Left lung (tissue), 10 donors: ENCODE measurements around the gene SALL2. TPM values are rescaled to one million over a fixed set of nuclear protein-coding genes. Genes with fewer than 3 reads are reported as not detected.

Source experiments
- ATAC-seq: fragments of 200-7000 bp; cut with Tn5 transposase; one replicate; pipeline ENCODE4 v1.9.1; 2020; ENCODE audit warnings: moderate library complexity
- DNase-seq, 4 donors: peaks; one replicate each; pipeline ENCODE4 v3.0.0-alpha.2; 2013 to 2020
- H3K27ac ChIP-seq, 2 donors: fragments of 200-600 bp; sonication (generic) in 1 of 2; one replicate each; pipeline versions ENCODE4 v1.5.0 to v1.8.0; 2020 to 2021
- H3K27me3 ChIP-seq, 2 donors: fragments of 200-600 bp; sonication (generic) in 1 of 2; one replicate each; pipeline versions ENCODE4 v1.5.0 to v1.8.0; 2020 to 2021
- H3K36me3 ChIP-seq, 2 donors: fragments of 200-600 bp; sonication (generic) in 1 of 2; one replicate each; pipeline versions ENCODE4 v1.5.0 to v1.8.0; 2020 to 2021
- H3K4me1 ChIP-seq, 2 donors: fragments of 200-600 bp; one replicate each; pipeline ENCODE4 v1.8.0; 2021
- H3K4me3 ChIP-seq, 2 donors: fragments of 200-600 bp; sonication (generic) in 1 of 2; one replicate each; pipeline versions ENCODE4 v1.5.0 to v1.8.0; 2020 to 2021; ENCODE audit warnings: mild to moderate bottlenecking in 1 of 2
- H3K9me3 ChIP-seq, 2 donors: fragments of 200-600 bp; sonication (generic) in 1 of 2; one replicate each; pipeline versions ENCODE4 v1.5.0 to v1.8.0; 2020 to 2021
- intact Hi-C, 2 donors: fragments of 100-400 bp; cut with DNase I; formaldehyde crosslinking; loops; one replicate each; pipeline versions ENCODE4 v1.11.2 to v1.14.2; 2022
- polyA plus RNA-seq, 6 donors: library from polyadenylated mRNA; unstranded; fragments of 120-200 nt; gene quantifications; one replicate each; pipeline ENCODE4 v1.2.1, GENCODE V29; 2013; ENCODE audit not compliant: insufficient read length in 6 of 6
- total RNA-seq, 2 donors: library from RNA; stranded (reverse); fragmentation: NEBNext Ultra II Directional; extraction: Animal tissue kit (Norgen Biotek cat#: 25700); gene quantifications; one replicate each; pipeline ENCODE4 v1.2.1, GENCODE V29; 2021
- TF ChIP-seq, protein P1 (sequence below), 2 donors: fragments of 200-600 bp; sonication (generic) in 1 of 2; IDR thresholded peaks; one replicate each; pipeline versions ENCODE4 v1.5.0 to v1.8.0; 2021; ENCODE audit warnings: antibody characterized with exemption in 2 of 2
- donor health status: DM: no; HTN: yes; CAD: no.
- donor health status: DM: no; HTN: no; CAD: no.

SALL2 gene
- total and polyA plus RNA-seq, 8 donors, result 7.6 to 44.9 (median 36.1) TPM

GRCh38 chr14:21514341-21514740 lies 11.8 kb downstream of the SALL2 start:
- Histone ChIP-seq H3K27ac (no peak overlapping the region), H3K36me3 (no peaks in the 10 kb centered on the region), H3K4me3 (no peak overlapping the region), H3K4me1 (peaks cover 9 to 12% of the 10 kb centered on the region in 2 donors), H3K9me3 (no peaks in the 10 kb centered on the region), H3K27me3 (no peaks in the 10 kb centered on the region)
- ATAC-seq (no peak), DNase-seq (no peak)
- TF ChIP-seq, protein P1, sequence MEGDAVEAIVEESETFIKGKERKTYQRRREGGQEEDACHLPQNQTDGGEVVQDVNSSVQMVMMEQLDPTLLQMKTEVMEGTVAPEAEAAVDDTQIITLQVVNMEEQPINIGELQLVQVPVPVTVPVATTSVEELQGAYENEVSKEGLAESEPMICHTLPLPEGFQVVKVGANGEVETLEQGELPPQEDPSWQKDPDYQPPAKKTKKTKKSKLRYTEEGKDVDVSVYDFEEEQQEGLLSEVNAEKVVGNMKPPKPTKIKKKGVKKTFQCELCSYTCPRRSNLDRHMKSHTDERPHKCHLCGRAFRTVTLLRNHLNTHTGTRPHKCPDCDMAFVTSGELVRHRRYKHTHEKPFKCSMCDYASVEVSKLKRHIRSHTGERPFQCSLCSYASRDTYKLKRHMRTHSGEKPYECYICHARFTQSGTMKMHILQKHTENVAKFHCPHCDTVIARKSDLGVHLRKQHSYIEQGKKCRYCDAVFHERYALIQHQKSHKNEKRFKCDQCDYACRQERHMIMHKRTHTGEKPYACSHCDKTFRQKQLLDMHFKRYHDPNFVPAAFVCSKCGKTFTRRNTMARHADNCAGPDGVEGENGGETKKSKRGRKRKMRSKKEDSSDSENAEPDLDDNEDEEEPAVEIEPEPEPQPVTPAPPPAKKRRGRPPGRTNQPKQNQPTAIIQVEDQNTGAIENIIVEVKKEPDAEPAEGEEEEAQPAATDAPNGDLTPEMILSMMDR (IDR thresholded peaks at IDR 0.05), result no peak
- intact Hi-C loops, result no loop called here

DNA sequence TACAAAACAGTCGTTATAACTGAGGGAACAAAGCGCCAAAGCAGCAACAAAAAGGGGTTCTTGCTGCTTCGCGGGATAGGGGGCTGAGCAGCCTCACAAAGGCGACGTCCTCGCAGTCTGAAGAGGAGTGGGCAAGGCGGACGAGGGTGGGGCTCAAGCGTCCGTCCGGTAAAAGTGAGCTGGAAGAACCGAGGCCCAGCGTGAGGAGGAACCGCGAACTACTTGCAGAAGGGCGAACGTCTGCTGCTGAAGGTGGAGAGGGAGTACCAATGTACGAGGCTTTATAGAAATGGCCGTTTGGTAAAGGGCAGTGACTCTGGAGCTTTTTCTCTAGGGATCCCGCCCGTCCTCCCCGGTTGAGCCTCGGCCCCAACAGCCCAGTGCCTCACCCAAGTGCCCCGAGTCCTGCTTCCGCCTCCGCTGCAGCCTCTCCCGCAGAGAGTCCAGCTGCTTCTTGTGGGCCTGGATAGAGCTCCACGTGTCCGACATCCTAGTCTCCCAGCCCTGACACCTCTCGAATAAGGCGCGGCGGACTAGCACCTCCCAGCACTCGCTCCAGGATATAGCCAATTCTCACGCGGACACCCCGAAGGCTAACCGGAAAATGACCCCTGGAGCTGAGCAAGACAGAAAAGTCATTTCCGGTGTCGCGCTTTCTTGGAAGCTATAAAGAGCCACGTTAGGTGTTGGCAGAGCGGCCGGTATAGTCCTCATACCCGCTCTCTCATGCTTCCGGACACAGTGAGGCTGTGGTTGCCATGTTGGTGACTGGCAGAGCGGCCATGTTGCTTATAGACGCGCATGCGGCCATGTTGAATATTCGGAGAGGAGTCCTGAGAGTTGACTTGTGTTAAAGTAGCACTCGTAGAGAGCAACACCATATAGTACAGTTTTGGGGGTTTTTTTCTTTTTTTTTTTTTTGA lies 15.2 kb downstream of the SALL2 start, which contains the start of gene METTL3:
Gene METTL3 (minus strand): TSS at position 606 of the 923 bp plus-strand sequence. CDS start 117 bp downstream, at position 489.
- TF ChIP-seq, protein P1 (IDR thresholded peaks at IDR 0.05), result no peak
- no peaks in the 10 kb centered on the region for H3K9me3 ChIP-seq
- H3K27me3 ChIP-seq, result no peaks in the 10 kb centered on the region
- intact Hi-C loops, result no loop called here
- peaks cover 0 to 24% of the 10 kb centered on the region in 2 donors for H3K36me3 ChIP-seq
- H3K27ac ChIP-seq, result peak within 1 kb of the TSS; percentile 85 to 88
- peaks cover 10 to 31% of the 10 kb centered on the region in 2 donors for H3K4me1 ChIP-seq
- DNase-seq, result peak; percentile 95 to 99 (median 98)
- H3K4me3 ChIP-seq, result peak within 1 kb of the TSS; percentile 63 to 68
- ATAC-seq, result peak; percentile 99

DNA sequence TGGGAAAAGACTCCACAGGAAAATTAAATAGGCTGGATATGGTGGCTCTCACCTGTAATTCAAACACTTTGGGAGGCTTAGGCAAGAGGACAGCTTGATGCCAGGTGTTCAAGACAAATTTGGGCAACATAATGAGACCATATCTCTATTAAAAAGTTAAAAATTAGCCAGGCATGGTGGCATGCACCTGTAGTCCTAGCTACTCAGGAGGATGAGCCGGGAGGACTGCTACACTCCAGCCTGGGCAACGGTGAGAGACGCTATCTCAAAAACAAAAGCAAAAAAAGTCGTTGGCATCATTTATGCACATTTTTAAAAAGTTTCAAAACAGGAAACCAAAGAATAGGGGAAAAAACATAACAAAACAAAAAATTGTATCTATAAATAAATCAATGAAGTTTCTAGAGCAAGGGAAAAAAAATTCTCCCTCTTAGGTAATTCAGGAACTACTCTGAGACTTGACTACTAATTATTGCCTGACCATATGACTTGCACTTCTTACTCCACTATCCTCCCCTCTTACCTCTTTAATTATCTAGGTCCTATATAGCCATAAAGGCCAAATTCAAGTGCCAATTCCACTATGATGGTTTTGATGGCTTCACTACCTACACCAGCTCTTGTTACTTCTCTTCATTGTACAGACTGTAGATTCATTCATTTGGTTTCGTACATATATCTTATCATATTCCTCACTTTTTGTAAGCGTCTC lies 16.6 kb downstream of the SALL2 start:
- H3K4me3 ChIP-seq, result peak overlapping the region; percentile 63 to 68
- intact Hi-C loops, result no loop called here
- ATAC-seq, result no peak

GRCh38 chr14:21506557-21506956 lies 19.6 kb downstream of the SALL2 start:
- Histone ChIP-seq H3K27me3 (no peaks in the 10 kb centered on the region), H3K36me3 (peaks cover 0 to 49% of the 10 kb centered on the region in 2 donors)
- ATAC-seq, result no peak

More for the DNA sequence above, 16.6 kb downstream of the SALL2 start:
- Histone ChIP-seq H3K36me3 (peaks cover 0 to 24% of the 10 kb centered on the region in 2 donors), H3K27me3 (no peaks in the 10 kb centered on the region), H3K9me3 (no peaks in the 10 kb centered on the region), H3K27ac (peak overlapping the region in 1 of 2 donors; percentile 88), H3K4me1 (peaks cover 10 to 39% of the 10 kb centered on the region in 2 donors)
- TF ChIP-seq, protein P1 (IDR thresholded peaks at IDR 0.05), result no peak
- no peak for DNase-seq

More at GRCh38 chr14:21506557-21506956, 19.6 kb downstream of the SALL2 start:
- Histone ChIP-seq H3K9me3 (no peaks in the 10 kb centered on the region), H3K27ac (no peak overlapping the region), H3K4me3 (no peak overlapping the region), H3K4me1 (peaks cover 10 to 40% of the 10 kb centered on the region in 2 donors)
- intact Hi-C loops, result no loop called here
- TF ChIP-seq, protein P1 (IDR thresholded peaks at IDR 0.05), result no peak
- DNase-seq, result no peak
